Measurements from ENCODE around the gene HDAC4. TPM values are rescaled to one million over a fixed set of nuclear protein-coding genes. Genes with fewer than 3 reads are reported as not detected.

Gene HDAC4
- total RNA-seq, 1 donor from 2014 or later = 46.2 TPM

GRCh38 chr2:239093952-239094351, 306.9 kb downstream of the HDAC4 start:
- peaks cover 2% of the 10 kb centered on the region for H3K4me1 Mint-ChIP-seq (ENCODE audit: low read depth)
- H3K27me3 Mint-ChIP-seq = no peaks in the 10 kb centered on the region
- H3K36me3 Mint-ChIP-seq (ENCODE audit: insufficient read depth) = peaks cover 4% of the 10 kb centered on the region
- no peak for TF ChIP-seq CTCF (IDR thresholded peaks at IDR 0.05; ENCODE audit: unreplicated experiment)
- DNase-seq (ENCODE audit: low spot score, unreplicated experiment) = no peak
- H3K27ac Mint-ChIP-seq = no peak overlapping the region
- no peaks in the 10 kb centered on the region for H3K9me3 Mint-ChIP-seq (ENCODE audit: low read depth)
- no peak overlapping the region for H3K4me3 Mint-ChIP-seq (ENCODE audit: low read depth)

GRCh38 chr2:239093542-239093941, 307.3 kb downstream of the HDAC4 start:
- H3K27ac Mint-ChIP-seq = no peak overlapping the region
- no peak for DNase-seq (ENCODE audit: low spot score, unreplicated experiment)

GRCh38 chr2:239092571-239093294, 308.1 kb downstream of the HDAC4 start:
- Mint-ChIP-seq H3K4me3 (ENCODE audit: low read depth) (no peak overlapping the region), H3K9me3 (ENCODE audit: low read depth) (no peaks in the 10 kb centered on the region), H3K27me3 (no peaks in the 10 kb centered on the region), H3K27ac (no peak overlapping the region), H3K4me1 (ENCODE audit: low read depth) (no peaks in the 10 kb centered on the region), H3K36me3 (ENCODE audit: insufficient read depth) (peaks cover 4% of the 10 kb centered on the region)
- TF ChIP-seq CTCF (IDR thresholded peaks at IDR 0.05; ENCODE audit: unreplicated experiment) = no peak
- no peak for DNase-seq (ENCODE audit: low spot score, unreplicated experiment)

More at GRCh38 chr2:239093542-239093941, 307.3 kb downstream of the HDAC4 start:
- H3K36me3 Mint-ChIP-seq (ENCODE audit: insufficient read depth) = peaks cover 4% of the 10 kb centered on the region
- H3K4me3 Mint-ChIP-seq (ENCODE audit: low read depth) = no peak overlapping the region
- TF ChIP-seq CTCF (IDR thresholded peaks at IDR 0.05; ENCODE audit: unreplicated experiment) = no peak
- H3K4me1 Mint-ChIP-seq (ENCODE audit: low read depth) = no peaks in the 10 kb centered on the region
- no peaks in the 10 kb centered on the region for H3K9me3 Mint-ChIP-seq (ENCODE audit: low read depth)
- H3K27me3 Mint-ChIP-seq = no peaks in the 10 kb centered on the region

GRCh38 chr2:239089884-239090283, 310.9 kb downstream of the HDAC4 start:
- Mint-ChIP-seq H3K4me1 (ENCODE audit: low read depth) (no peaks in the 10 kb centered on the region), H3K9me3 (ENCODE audit: low read depth) (no peaks in the 10 kb centered on the region), H3K27ac (no peak overlapping the region), H3K36me3 (ENCODE audit: insufficient read depth) (peaks cover 4% of the 10 kb centered on the region), H3K27me3 (no peaks in the 10 kb centered on the region), H3K4me3 (ENCODE audit: low read depth) (no peak overlapping the region)
- no peak for TF ChIP-seq CTCF (IDR thresholded peaks at IDR 0.05; ENCODE audit: unreplicated experiment)
- no peak for DNase-seq (ENCODE audit: low spot score, unreplicated experiment)

GRCh38 chr2:239087046-239087710, 313.6 kb downstream of the HDAC4 start:
- no peaks in the 10 kb centered on the region for H3K9me3 Mint-ChIP-seq (ENCODE audit: low read depth)
- no peaks in the 10 kb centered on the region for H3K4me1 Mint-ChIP-seq (ENCODE audit: low read depth)
- no peaks in the 10 kb centered on the region for H3K27me3 Mint-ChIP-seq
- H3K4me3 Mint-ChIP-seq (ENCODE audit: low read depth) = no peak overlapping the region
- DNase-seq (ENCODE audit: low spot score, unreplicated experiment) = no peak
- no peak overlapping the region for H3K27ac Mint-ChIP-seq
- H3K36me3 Mint-ChIP-seq (ENCODE audit: insufficient read depth) = peaks cover 4% of the 10 kb centered on the region
- no peak for TF ChIP-seq CTCF (IDR thresholded peaks at IDR 0.05; ENCODE audit: unreplicated experiment)
